Measurements from ENCODE around the gene SAV1.
A peak's percentile ranks its signal among the peaks of the same experiment; 100 is the strongest.
"Not testable (repeated sequence)": the region's sequence is repeated elsewhere in the genome, so short reads cannot be mapped to it uniquely, and the experiment has no call there.

SAV1 gene

DNA sequence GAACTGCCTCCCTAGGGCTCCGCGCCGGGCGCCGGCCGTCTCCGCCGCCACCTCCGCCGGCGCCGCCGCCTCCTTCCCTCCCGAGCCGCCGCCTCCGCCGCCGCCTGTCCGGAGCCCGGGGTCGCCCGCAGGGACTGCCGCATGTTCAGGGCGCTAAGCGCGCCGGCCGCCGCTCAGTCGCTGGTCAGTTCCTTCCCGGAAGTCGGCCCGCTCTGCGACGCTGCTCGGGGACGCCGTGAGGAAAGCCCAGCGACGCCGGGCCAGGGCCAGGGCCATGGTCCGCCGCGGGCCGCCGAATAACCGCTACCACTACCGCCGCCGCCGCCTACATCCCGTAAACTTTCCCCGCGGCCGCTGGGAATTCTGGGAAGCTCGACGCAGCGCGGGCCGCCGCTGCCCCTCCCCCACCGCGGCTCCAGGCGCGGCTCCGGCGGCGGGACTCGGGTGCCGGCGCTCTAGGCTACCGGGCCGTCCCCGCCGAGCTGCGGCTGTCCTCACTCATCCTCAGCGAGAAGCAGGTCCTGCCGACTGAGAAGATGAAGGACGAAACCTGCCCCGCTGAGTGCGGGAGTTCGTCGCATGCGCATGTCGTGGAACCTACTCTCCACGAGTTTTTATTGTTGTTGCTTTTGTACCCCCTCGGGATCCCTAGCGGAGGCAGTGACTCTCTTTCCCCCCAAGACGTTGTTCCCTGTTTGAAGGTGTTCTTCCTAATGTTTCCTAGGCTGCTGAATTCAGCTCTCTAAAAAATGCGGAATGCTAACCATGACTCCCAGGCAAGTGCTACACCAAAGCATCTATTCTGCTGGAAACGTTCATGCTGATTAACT lies at the start of gene SAV1:
SAV1 (minus strand) TSS at position 311 of the 830 bp plus-strand sequence. CDS start 339 bp downstream, outside the sequence.
- ATAC-seq = peak; percentile 84
- no peaks in the 10 kb centered on the region for H3K27me3 Mint-ChIP-seq
- no peak within 1 kb of the TSS for H3K4me3 Mint-ChIP-seq
- H3K27ac Mint-ChIP-seq = no peak within 1 kb of the TSS
- peaks cover 9% of the 10 kb centered on the region for H3K36me3 Mint-ChIP-seq
- H3K4me1 Mint-ChIP-seq = peaks cover 9% of the 10 kb centered on the region
- H3K9me3 Mint-ChIP-seq = no peaks in the 10 kb centered on the region

DNA sequence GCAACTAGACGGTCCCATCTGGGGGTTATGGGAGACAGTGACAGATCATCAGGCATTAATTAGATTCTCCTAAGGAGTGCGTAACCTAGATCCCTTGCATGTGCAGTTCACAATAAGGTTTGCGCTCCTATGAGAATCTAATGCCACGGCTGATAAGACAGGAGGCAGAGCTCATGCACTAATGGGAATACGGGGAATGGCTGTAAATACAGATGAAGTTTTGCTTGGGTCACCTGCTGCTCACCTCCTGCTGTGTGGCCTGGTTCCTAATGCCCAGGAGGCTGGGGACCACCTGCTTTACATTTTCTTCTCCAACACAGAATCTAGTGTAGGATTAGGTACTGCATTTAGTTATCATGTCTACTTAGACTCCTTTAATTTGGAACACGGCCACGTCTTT lies 49.7 kb upstream of the SAV1 start:
- H3K9me3 Mint-ChIP-seq = no peaks in the 10 kb centered on the region
- H3K4me1 Mint-ChIP-seq = no peaks in the 10 kb centered on the region
- H3K27ac Mint-ChIP-seq = no peak overlapping the region
- H3K36me3 Mint-ChIP-seq = peaks cover 10% of the 10 kb centered on the region
- ATAC-seq = no peak
- H3K27me3 Mint-ChIP-seq = no peaks in the 10 kb centered on the region
- no peak overlapping the region for H3K4me3 Mint-ChIP-seq

DNA sequence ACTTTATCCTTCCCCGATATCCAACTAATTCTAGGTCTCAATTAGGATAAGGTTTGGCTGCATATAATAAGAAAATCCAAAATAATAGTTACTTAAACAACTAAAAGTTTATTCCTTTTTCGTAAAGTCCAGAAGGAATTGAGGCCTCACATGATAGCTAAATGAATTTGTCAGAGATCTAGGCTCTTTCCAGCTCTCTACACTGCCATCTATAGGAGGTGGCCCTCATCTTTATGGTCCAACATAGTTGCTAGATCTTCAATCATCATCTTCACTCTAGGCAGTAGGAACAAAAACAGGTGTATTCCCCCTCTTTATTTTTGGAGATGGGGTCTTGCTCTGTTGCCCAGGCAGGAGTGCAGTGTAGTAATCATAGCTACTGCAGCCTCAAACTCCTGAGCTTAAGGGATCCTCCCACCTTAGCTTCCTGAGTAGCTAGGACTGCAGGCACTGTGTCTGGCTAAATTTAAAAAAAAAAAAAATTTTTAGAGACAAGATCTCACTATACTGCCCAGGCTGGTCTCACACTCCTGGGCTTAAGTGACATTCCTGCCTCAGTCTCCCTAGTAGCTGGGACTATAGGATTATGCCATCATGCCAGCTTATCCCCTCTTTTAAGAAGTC lies 46.5 kb upstream of the SAV1 start:
- H3K27me3 Mint-ChIP-seq = no peaks in the 10 kb centered on the region
- peaks cover 7% of the 10 kb centered on the region for H3K4me1 Mint-ChIP-seq
- peak; percentile 80 for ATAC-seq
- no peaks in the 10 kb centered on the region for H3K9me3 Mint-ChIP-seq
- no peaks in the 10 kb centered on the region for H3K36me3 Mint-ChIP-seq
- no peak overlapping the region for H3K27ac Mint-ChIP-seq
- no peak overlapping the region for H3K4me3 Mint-ChIP-seq

DNA sequence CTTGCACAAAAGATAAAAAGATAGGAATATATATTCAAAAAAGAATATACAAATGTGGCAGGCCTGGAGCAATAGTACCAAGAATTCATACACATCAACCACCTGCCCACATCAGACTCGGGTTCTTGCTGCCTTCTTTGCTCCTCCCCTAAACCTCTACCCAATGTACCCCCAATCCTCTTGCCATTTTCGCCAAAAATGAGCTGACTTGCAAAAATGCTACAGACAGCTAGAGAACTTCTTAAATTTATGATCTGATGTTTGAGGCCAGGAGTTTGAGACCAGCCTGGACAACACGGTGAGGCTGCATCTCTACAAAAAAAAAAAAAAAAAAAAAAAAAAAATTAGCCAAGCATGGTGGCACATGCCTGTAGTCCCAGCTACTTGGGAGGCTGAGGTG lies 42.9 kb upstream of the SAV1 start:
- Mint-ChIP-seq H3K36me3 (no peaks in the 10 kb centered on the region), H3K27ac (no peak overlapping the region), H3K9me3 (no peaks in the 10 kb centered on the region), H3K4me1 (peaks cover 7% of the 10 kb centered on the region), H3K27me3 (no peaks in the 10 kb centered on the region), H3K4me3 (no peak overlapping the region)
- ATAC-seq = no peak

DNA sequence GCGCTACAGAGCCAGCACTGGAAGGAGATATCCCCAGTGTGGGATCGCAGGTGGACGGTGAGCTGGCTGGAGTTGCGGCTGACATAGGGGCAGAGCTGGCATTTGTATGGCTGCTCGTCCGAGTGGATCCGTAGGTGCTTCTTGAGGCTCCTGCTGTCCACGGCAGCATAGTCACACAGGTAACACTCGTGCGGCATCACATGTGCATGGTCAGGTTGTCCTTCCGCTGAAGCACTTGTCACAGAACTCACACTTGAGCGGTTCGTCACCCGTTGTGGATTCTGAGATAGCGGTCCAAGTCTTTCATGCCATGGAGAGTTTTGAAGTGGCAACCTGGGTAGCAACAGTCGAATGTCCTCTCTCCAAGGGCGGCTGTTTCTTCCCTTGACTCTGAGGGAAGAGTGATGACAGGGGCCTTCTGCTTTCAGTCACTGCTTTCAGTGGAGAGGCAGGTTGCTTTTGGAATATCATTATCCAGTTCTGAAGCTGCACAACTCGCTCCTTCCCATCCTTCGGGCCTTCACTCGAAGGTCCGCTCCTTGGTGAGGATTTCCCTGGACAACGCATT lies 37.0 kb upstream of the SAV1 start:
- Mint-ChIP-seq H3K9me3 (no peaks in the 10 kb centered on the region), H3K36me3 (no peaks in the 10 kb centered on the region), H3K4me3 (no peak overlapping the region), H3K27ac (no peak overlapping the region), H3K4me1 (no peaks in the 10 kb centered on the region), H3K27me3 (no peaks in the 10 kb centered on the region)
- no peak for ATAC-seq

DNA sequence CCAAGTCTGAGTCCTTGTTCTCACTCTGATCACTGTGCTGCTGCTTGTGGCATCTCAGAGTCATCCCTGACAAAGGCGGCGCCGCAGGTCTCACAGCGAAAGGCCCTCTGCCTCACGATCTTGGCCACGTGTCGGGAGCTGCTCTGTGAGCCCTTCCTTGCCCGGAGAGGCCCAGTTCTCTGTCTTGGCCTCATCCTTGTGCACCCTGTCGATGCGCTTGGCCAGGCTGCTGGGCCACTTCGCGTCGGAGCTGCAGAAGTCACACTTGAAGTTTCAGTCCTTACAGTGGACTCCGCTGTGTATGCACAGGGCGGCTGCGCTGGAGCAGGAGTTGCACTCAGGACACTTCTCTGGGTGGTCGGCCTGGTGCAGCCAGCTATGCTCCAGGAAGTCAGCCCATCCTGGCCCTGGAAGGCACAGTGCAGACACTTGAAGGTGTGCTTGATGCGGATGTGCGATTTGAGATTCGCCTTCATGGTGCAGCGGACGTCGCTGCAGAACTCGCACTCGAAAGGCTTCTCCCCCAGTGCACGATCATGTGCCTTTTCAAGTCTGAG lies 36.4 kb upstream of the SAV1 start:
- Mint-ChIP-seq H3K27me3 (no peaks in the 10 kb centered on the region), H3K4me3 (no peak overlapping the region), H3K36me3 (no peaks in the 10 kb centered on the region), H3K27ac (no peak overlapping the region), H3K4me1 (no peaks in the 10 kb centered on the region), H3K9me3 (no peaks in the 10 kb centered on the region)
- no peak for ATAC-seq

DNA sequence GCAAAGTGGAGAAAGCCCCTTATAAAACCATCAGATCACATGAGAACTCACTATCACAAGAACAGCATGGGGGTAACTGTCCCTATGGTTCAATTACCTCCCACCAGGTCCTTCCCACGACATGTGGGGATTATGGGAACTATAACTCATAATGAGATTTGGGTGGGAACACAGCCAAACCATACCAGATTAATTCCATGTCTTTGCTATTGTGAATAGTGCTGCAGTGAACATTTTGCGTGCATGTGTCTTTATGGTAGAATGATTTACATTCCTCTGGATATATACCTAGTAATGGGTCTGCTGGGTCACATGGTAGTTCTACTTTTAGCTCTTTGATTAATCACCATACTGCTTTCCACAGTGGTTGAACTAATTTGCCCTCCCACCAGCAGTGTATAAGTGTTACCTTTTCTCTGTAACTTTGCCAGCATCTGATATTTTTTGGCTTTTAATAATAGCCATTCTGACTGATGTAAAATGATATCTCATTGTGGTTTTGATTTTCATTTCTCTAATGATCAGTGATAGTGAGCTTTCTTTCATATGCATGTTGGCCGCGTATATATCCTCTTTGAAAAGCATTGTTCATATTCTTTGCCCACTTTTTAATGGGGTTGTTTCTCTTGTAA lies 29.7 kb upstream of the SAV1 start:
- ATAC-seq = no peak
- no peak overlapping the region for H3K4me3 Mint-ChIP-seq
- H3K36me3 Mint-ChIP-seq = peaks cover 14% of the 10 kb centered on the region
- peaks cover 9% of the 10 kb centered on the region for H3K9me3 Mint-ChIP-seq
- H3K4me1 Mint-ChIP-seq = peaks cover 13% of the 10 kb centered on the region
- no peak overlapping the region for H3K27ac Mint-ChIP-seq
- H3K27me3 Mint-ChIP-seq = no peaks in the 10 kb centered on the region

DNA sequence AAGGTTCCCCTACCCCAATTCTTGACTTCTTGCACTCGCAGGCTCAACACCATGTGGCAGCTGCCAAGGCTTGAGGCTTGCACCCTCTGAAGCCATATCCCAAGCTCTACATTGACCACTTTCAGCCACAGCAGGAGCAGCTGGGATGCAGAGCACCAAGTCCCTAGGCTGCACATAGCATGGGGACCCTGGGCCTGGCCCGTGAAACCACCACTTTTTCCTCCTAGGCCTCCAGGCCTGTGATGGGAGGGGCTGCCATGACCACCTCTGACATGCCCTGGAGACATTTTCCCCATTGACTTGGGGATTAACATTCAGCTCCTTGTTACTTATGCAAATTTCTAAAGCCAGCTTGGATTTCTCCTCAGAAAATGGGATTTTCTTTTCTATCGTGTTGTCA lies 26.2 kb upstream of the SAV1 start:
- H3K27ac Mint-ChIP-seq, H3K27me3 Mint-ChIP-seq, ATAC-seq, H3K4me3 Mint-ChIP-seq: not testable (repeated sequence)
- peaks cover 12% of the 10 kb centered on the region for H3K9me3 Mint-ChIP-seq
- peaks cover 13% of the 10 kb centered on the region for H3K36me3 Mint-ChIP-seq
- H3K4me1 Mint-ChIP-seq = peaks cover 13% of the 10 kb centered on the region

DNA sequence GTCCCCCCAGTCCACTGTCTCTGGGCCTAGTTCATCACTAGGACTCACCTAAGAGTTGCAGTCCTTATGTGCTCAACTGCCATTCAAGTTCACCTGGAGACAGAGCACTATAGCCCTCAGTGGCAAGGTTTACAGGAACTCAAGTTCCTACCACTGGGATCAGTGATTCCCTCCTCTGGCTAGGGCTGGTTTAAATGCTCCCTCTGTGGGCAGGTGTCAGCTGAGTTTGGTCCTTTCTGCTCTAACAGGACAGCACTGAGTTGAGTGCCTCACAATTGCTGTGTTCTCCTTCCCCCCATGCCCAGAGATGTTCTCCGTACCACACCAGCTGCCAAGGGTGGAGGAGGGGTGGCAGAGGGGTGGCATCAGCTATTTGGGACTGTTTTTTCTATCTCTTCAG lies 20.8 kb upstream of the SAV1 start:
- Mint-ChIP-seq H3K9me3 (peaks cover 7% of the 10 kb centered on the region), H3K4me3 (no peak overlapping the region), H3K4me1 (no peaks in the 10 kb centered on the region), H3K36me3 (peaks cover 7% of the 10 kb centered on the region), H3K27me3 (no peaks in the 10 kb centered on the region), H3K27ac (no peak overlapping the region)
- ATAC-seq = no peak

DNA sequence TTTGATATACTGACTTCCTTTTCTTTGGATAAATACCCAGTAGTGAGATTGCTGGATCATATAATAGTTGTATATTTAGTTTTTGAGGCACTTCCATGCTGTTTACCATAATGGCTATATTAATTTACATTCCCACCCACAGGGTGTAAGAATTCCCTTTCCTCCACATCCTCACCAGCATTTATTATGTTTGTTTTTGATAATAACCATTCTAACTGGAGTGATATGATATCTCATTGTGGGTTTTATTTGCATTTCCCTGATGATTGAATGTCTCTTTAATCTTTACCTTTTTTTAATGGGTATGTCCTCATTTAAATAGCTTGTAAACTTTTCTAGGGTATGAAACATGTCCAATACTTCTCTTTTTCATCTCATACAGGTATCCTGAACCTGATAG lies 11.6 kb upstream of the SAV1 start:
- no peak for ATAC-seq
- Mint-ChIP-seq H3K4me1 (peaks cover 35% of the 10 kb centered on the region), H3K27me3 (no peaks in the 10 kb centered on the region), H3K9me3 (peaks cover 5% of the 10 kb centered on the region), H3K36me3 (no peaks in the 10 kb centered on the region), H3K4me3 (no peak overlapping the region), H3K27ac (peak overlapping the region; percentile 22)

DNA sequence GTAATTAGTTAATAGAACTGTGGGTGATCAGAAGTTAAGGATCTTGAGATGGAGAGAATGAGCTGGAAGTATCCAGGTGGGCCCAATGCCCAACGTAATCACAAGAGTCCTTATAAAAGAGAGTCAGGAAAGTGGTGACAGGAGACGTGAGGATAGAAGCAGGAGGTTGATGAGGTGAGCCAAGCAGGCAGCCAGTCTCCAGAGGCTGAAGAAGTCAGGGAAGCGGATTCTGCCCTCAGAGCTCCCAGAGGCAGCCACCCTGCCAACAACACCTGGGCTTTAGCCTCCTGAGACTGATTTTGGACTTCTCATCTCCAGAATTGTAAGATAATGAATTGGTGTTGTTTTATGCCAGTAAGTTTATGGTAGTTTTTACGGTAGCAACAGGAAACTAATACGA lies 10.1 kb upstream of the SAV1 start:
- Mint-ChIP-seq H3K4me3 (peak overlapping the region; percentile 7), H3K36me3 (no peaks in the 10 kb centered on the region), H3K27ac (peak overlapping the region; percentile 69), H3K9me3 (peaks cover 7% of the 10 kb centered on the region), H3K27me3 (no peaks in the 10 kb centered on the region), H3K4me1 (peaks cover 35% of the 10 kb centered on the region)
- no peak for ATAC-seq

DNA sequence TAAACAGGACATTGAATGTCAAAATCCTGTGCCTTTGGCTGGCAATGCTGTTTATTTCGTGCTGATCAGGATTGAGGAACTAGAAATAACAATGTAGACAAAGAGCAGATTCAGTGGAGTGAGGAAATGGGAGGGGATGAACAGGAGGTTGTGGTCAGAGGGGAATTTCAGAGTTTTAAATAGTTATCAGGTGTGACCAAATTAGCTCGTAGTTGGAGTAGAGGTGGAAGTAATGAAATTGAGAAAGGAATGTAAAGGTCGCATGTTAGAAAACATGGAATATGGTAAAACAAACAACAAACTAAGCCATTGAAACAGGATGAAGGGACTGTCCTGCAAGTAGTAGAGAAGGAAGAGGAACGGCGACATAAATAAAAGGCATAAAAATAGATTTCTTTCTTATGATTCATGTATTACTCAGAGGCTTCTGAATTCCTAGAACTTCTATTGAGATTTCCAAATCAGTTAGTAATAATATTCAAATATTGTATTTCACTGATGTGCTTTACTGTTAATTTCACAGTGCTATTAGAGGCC lies 9.5 kb upstream of the SAV1 start:
- Mint-ChIP-seq H3K4me1 (peaks cover 35% of the 10 kb centered on the region), H3K4me3 (peak overlapping the region; percentile 56), H3K9me3 (peaks cover 7% of the 10 kb centered on the region), H3K27me3 (no peaks in the 10 kb centered on the region), H3K36me3 (no peaks in the 10 kb centered on the region), H3K27ac (peak overlapping the region; percentile 69)
- ATAC-seq = peak; percentile 84

DNA sequence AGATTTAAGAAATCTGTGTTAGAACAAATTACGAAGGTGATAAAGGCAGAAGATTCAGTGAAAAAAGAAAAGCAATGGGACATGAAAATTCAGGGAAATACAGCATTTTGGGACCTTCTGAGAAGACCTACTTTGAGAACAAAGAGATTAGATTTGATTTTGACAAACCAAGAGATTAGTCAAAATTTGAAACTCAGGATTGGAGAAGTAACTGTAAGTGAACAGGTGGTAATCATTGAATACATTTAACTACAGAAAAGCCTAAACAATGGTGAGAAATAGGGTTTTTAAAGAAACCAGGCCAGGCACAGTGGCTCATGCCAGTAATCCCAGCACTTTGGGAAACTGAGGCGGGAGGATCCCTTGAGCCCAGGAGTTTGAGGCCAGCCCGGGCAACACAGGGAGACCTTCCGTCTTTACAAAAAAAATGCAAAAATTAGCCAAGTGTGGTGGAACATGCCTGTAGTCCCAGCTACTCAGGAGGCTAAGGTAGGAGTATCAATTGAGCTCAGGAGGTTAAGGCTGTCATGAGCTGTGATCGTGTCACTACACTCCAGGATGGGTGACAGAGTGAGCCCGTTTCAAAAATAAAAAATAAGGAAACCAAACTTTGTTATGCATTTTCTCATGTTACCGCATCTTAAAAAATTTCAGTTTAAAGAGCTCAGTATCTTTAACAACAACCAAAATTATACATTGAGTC lies 8.9 kb upstream of the SAV1 start:
- Mint-ChIP-seq H3K4me3 (peak overlapping the region; percentile 56), H3K27ac (peak overlapping the region; percentile 69), H3K36me3 (no peaks in the 10 kb centered on the region), H3K9me3 (peaks cover 7% of the 10 kb centered on the region), H3K27me3 (no peaks in the 10 kb centered on the region), H3K4me1 (peaks cover 35% of the 10 kb centered on the region)
- peak; percentile 71 for ATAC-seq

DNA sequence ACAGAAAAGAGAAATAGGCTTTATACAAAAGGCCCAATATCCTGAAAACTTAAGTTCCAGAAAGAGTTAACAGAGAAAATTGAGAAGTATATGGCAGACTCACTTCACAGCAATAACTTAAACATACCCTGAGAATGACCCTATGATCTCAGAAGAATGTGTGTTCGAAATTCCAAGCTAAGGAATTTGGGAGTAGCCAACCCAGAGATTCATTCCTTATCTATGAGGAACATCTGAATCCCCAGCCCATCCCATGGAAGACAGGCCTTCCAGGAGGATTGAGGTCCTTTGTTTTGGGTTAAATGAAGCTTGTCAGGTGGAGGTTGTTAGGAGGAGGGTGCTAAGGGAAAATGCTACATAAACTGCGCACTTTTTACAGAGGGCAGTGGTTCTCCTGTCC lies 7.5 kb upstream of the SAV1 start:
- Mint-ChIP-seq H3K27ac (peak overlapping the region; percentile 75), H3K9me3 (peaks cover 2% of the 10 kb centered on the region), H3K4me1 (peaks cover 30% of the 10 kb centered on the region), H3K4me3 (no peak overlapping the region), H3K27me3 (no peaks in the 10 kb centered on the region), H3K36me3 (no peaks in the 10 kb centered on the region)
- no peak for ATAC-seq
